HepG2 (cell line): Measurements from ENCODE around the gene WNK2. TPM values are rescaled to one million over a fixed set of nuclear protein-coding genes. Genes with fewer than 3 reads are reported as not detected.

Source experiments
- CTCF ChIP-seq: sonication (generic); formaldehyde crosslinking; IDR thresholded peaks from 2 replicates; pipeline ENCODE4 v1.5.0; 2020; ENCODE audit warnings: mild to moderate bottlenecking, missing genetic modification reagents, moderate library complexity
- FOXO4 ChIP-seq: sonication (generic); formaldehyde crosslinking; conservative IDR thresholded peaks from 2 replicates; pipeline ENCODE4 v1.8.1; 2023; ENCODE audit warnings: missing genetic modification reagents
- HNRNPUL1 ChIP-seq: fragments of 200-400 bp; formaldehyde crosslinking; IDR thresholded peaks from 2 replicates; pipeline ENCODE4 v1.6.1; 2017; ENCODE audit warnings: low read depth, mild to moderate bottlenecking, low read length, moderate library complexity
- HOXA3 ChIP-seq: sonication (generic); formaldehyde crosslinking; IDR thresholded peaks from 2 replicates; pipeline ENCODE4 v1.5.0; 2020; ENCODE audit warnings: missing genetic modification reagents
- NRL ChIP-seq: sonication (generic); formaldehyde crosslinking; IDR thresholded peaks from 2 replicates; pipeline ENCODE4 v1.5.0; 2020; ENCODE audit warnings: missing genetic modification reagents, mild to moderate bottlenecking, moderate library complexity, borderline replicate concordance
- PRMT3 ChIP-seq: sonication (generic); formaldehyde crosslinking; IDR thresholded peaks from 2 replicates; pipeline ENCODE4 v1.8.1; 2022; ENCODE audit warnings: low read depth, mild to moderate bottlenecking, moderate library complexity, missing genetic modification reagents, borderline replicate concordance
- SMYD3 ChIP-seq: sonication (generic); formaldehyde crosslinking; IDR thresholded peaks from 2 replicates; pipeline ENCODE4 v1.8.1; 2023; ENCODE audit warnings: mild to moderate bottlenecking, missing genetic modification reagents
- SUZ12 ChIP-seq: fragments of 150-350 bp; IDR thresholded peaks from 2 replicates; pipeline ENCODE4 v1.6.1; 2014; ENCODE audit warnings: low read depth, low read length
- ZBTB46 ChIP-seq: sonication (generic); formaldehyde crosslinking; IDR thresholded peaks from 2 replicates; pipeline ENCODE4 v1.4.0; 2020; ENCODE audit warnings: mild to moderate bottlenecking, missing genetic modification reagents, borderline replicate concordance
- ZKSCAN1 ChIP-seq: fragments of 150-350 bp; IDR thresholded peaks from 2 replicates; pipeline ENCODE4 v1.6.1; 2014; ENCODE audit warnings: low read length
- ZNF430 ChIP-seq: sonication (generic); formaldehyde crosslinking; IDR thresholded peaks from 2 replicates; pipeline ENCODE4 v1.9.0; 2021; ENCODE audit warnings: mild to moderate bottlenecking, missing genetic modification reagents
- polyA plus RNA-seq, 8 experiments: library from polyadenylated mRNA; depleted of rRNA in 3 of 8; stranded (reverse) in 7 of 8; unstranded in 1 of 8; fragments of >200 nt; fragmentation: Illumina TruSeq in 4 of 8; extraction: Trizol in 4 of 8; gene quantifications; 2 replicates each; pipeline versions ENCODE4 v1.2.1 to v1.2.3, GENCODE V29; 2011 to 2016; ENCODE audit warnings: low read depth in 4 of 8, missing spikeins in 1 of 8, mixed read lengths in 1 of 8; ENCODE audit not compliant: insufficient read depth in 1 of 8
- total RNA-seq, 5 experiments: library from RNA; depleted of rRNA; stranded (reverse); fragments of >200 nt; fragmentation: Illumina TruSeq; extraction: Trizol; gene quantifications; 2 replicates each; pipeline ENCODE4 v1.2.3, GENCODE V29; 2016; ENCODE audit warnings: low read depth in 1 of 5

WNK2 gene
- total and polyA plus RNA-seq, 2 of the 13 experiments (the other 11 are each of a cell fraction or from before 2014, with no cell fraction given): 10.5 to 12.0 TPM

GRCh38 chr9:93304574-93305496 lies 120.9 kb downstream of the WNK2 start (continued):
- no peak for TF ChIP-seq ZBTB46
- peak; percentile 88 for TF ChIP-seq CTCF (CRISPR knock-in tag)
- peak; percentile 38; the same call in 1 of the 2 replicates for TF ChIP-seq HOXA3 (CRISPR knock-in tag)
- TF ChIP-seq ZNF430 (CRISPR knock-in tag): no peak
- TF ChIP-seq SMYD3 (CRISPR knock-in tag): no peak
- TF ChIP-seq ZKSCAN1: no peak
- no peak for TF ChIP-seq HNRNPUL1
- TF ChIP-seq FOXO4 (CRISPR knock-in tag): no peak
- TF ChIP-seq NRL (CRISPR knock-in tag): no peak
- no peak for TF ChIP-seq SUZ12
- no peak for TF ChIP-seq PRMT3 (CRISPR knock-in tag)
